Measurements from ENCODE around the gene MITF. TPM values are rescaled to one million over a fixed set of nuclear protein-coding genes. Genes with fewer than 3 reads are reported as not detected.

Gene MITF
- total RNA-seq, 3 donors from 2014 or later: 3.2 to 56.1 (median 5.5) TPM

GRCh38 chr3:69710153-69710977, 28.9 kb upstream of the MITF start:
- ATAC-seq (no peak), DNase-seq (no peak)
- Histone ChIP-seq H3K9me3 (no peaks in the 10 kb centered on the region), H3K4me3 (no peak overlapping the region), H3K36me3 (ENCODE audit: low read depth) (no peaks in the 10 kb centered on the region), H3K4me1 (ENCODE audit: low read depth) (no peaks in the 10 kb centered on the region)
- TF ChIP-seq, protein P1, sequence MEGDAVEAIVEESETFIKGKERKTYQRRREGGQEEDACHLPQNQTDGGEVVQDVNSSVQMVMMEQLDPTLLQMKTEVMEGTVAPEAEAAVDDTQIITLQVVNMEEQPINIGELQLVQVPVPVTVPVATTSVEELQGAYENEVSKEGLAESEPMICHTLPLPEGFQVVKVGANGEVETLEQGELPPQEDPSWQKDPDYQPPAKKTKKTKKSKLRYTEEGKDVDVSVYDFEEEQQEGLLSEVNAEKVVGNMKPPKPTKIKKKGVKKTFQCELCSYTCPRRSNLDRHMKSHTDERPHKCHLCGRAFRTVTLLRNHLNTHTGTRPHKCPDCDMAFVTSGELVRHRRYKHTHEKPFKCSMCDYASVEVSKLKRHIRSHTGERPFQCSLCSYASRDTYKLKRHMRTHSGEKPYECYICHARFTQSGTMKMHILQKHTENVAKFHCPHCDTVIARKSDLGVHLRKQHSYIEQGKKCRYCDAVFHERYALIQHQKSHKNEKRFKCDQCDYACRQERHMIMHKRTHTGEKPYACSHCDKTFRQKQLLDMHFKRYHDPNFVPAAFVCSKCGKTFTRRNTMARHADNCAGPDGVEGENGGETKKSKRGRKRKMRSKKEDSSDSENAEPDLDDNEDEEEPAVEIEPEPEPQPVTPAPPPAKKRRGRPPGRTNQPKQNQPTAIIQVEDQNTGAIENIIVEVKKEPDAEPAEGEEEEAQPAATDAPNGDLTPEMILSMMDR (IDR thresholded peaks at IDR 0.05): no peak
- intact Hi-C loops (cut with DNase I, micrococcal nuclease): no loop called here

- Histone ChIP-seq H3K9me3 (no peaks in the 10 kb centered on the region), H3K4me1 (ENCODE audit: low read depth) (no peaks in the 10 kb centered on the region), H3K4me3 (no peak overlapping the region), H3K36me3 (ENCODE audit: low read depth) (no peaks in the 10 kb centered on the region)
- DNase-seq (no peak), ATAC-seq (no peak)
- intact Hi-C loops (cut with DNase I, micrococcal nuclease): no loop called here
- TF ChIP-seq, protein P1 (IDR thresholded peaks at IDR 0.05): no peak
Measured at GRCh38 chr3:69712269-69712668, 27.0 kb upstream of the MITF start.

DNA sequence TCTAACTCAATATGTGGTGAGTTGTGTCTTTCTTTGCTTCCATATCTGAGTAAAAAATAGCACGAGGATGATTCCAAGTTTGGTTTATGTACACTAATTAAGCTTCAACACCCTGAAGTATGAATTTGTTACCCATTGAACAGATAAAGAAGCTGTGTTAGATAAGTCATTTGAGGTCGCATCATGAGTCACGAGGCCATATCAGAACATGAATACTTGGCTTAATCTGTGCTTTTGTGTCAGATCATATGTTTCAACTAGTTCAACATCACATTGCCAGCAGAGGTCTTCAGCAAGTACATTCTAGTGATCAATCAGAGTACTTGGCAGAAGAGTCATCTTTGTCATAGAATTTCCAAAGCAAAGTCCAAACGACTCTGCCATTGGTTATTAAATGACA, 26.3 kb upstream of the MITF start:
- intact Hi-C loops (cut with DNase I, micrococcal nuclease): no loop called here
- DNase-seq: no peak
- no peak overlapping the region for H3K4me3 ChIP-seq
- H3K36me3 ChIP-seq (ENCODE audit: low read depth): no peaks in the 10 kb centered on the region
- ATAC-seq: no peak
- TF ChIP-seq, protein P1 (IDR thresholded peaks at IDR 0.05): no peak
- no peaks in the 10 kb centered on the region for H3K9me3 ChIP-seq
- no peaks in the 10 kb centered on the region for H3K4me1 ChIP-seq (ENCODE audit: low read depth)

DNA sequence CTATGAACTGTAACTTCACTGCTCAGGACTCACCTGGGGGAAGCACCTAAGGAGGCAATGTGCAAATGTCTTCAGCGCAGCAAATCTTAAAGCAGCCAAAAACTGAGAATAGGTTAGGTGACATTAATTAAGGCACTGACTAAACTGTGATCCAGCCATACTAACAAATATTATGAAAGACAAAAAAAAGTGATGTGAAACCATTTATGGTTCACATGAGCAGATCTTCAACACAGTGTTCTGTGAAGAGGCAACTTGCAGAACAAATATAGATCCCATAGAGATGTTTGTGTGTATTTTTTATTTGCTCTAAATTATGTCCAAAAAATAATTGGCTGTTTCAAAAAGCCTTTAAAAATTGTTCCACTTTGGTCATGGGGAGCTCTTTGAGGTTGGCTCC, 24.1 kb upstream of the MITF start:
- Histone ChIP-seq H3K9me3 (no peaks in the 10 kb centered on the region), H3K4me3 (no peak overlapping the region), H3K4me1 (ENCODE audit: low read depth) (no peaks in the 10 kb centered on the region), H3K36me3 (ENCODE audit: low read depth) (no peaks in the 10 kb centered on the region)
- TF ChIP-seq, protein P1 (IDR thresholded peaks at IDR 0.05): no peak
- ATAC-seq: no peak
- DNase-seq: no peak
- intact Hi-C loops (cut with DNase I, micrococcal nuclease): no loop called here

DNA sequence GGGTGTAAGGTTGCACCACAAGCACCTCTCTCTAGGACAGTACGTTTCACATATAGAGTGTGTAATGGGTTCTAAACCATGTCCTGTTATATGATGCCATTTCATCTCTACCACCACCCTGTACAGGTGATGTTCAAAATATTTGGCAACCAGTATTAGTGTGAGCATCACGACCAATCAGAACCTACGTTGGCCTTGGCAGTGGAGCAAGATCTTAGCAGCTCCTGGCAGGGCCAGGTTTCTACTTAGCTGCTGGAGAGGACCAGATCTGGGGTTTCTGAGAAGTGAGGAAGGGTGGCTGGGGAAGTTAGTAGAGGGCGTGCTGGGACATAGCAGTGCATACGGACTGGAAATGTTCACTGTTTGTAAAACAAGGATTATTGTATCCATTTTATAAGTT, 23.1 kb upstream of the MITF start:
- TF ChIP-seq, protein P1 (IDR thresholded peaks at IDR 0.05): no peak
- Histone ChIP-seq H3K36me3 (ENCODE audit: low read depth) (no peaks in the 10 kb centered on the region), H3K4me1 (ENCODE audit: low read depth) (no peaks in the 10 kb centered on the region), H3K4me3 (no peak overlapping the region), H3K9me3 (no peaks in the 10 kb centered on the region)
- intact Hi-C loops (cut with DNase I, micrococcal nuclease): no loop called here
- DNase-seq (no peak), ATAC-seq (no peak)
